ENCODE results near the gene ARF1. TPM values are rescaled to one million over a fixed set of nuclear protein-coding genes. Genes with fewer than 3 reads are reported as not detected.
A peak's percentile ranks its signal among the peaks of the same experiment; 100 is the strongest.

The ARF1 gene
- total RNA-seq, 1 donor = 231 TPM

DNA sequence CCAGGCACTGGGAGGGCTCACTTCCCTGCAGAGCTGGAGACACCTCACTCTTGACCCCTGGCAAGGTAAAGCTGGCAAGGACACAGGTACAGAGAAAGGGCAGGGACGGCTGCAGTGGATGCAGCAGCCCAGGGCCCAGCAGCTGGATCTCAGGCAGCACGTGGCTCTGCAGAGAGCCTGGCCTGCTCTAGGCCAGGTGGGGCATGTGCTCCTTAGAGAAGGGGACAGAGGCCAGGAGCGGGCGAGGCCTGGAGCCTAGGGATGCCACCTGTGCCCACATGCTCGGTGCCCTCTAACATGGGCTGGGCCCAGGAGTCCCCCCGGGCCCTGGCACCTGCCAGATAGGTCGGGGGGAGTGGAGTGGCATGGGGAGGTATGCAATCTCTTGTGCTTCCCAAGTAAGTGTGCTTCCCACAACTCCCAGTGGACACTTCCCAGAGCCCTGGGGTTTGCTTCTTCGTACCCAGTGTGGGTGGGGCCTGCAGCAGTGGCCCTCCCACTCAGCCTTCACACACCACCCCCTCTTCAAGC, 45.7 kb upstream of the ARF1 start:
- Histone ChIP-seq H3K27me3 (ENCODE audit: insufficient read depth, low read length) (peaks cover 28% of the 10 kb centered on the region), H3K36me3 (ENCODE audit: insufficient read depth, low read length) (no peaks in the 10 kb centered on the region), H3K4me1 (ENCODE audit: insufficient read depth, low read length) (no peaks in the 10 kb centered on the region), H3K79me2 (ENCODE audit: insufficient read depth, low read length) (no peaks in the 10 kb centered on the region), H2AFZ (ENCODE audit: low read length) (no peak overlapping the region), H3K4me3 (ENCODE audit: insufficient read depth, low read length) (no peak overlapping the region), H3K27ac (ENCODE audit: low read depth, low read length) (no peak overlapping the region), H3K9me3 (ENCODE audit: low read depth, low read length) (no peaks in the 10 kb centered on the region), H4K20me1 (ENCODE audit: insufficient read depth, low read length) (no peaks in the 10 kb centered on the region), H3K4me2 (ENCODE audit: insufficient read depth, low read length) (no peak overlapping the region)
- peak; percentile 75 for DNase-seq (ENCODE audit: insufficient read length, low spot score, missing footprints)
- TF ChIP-seq, protein P1, sequence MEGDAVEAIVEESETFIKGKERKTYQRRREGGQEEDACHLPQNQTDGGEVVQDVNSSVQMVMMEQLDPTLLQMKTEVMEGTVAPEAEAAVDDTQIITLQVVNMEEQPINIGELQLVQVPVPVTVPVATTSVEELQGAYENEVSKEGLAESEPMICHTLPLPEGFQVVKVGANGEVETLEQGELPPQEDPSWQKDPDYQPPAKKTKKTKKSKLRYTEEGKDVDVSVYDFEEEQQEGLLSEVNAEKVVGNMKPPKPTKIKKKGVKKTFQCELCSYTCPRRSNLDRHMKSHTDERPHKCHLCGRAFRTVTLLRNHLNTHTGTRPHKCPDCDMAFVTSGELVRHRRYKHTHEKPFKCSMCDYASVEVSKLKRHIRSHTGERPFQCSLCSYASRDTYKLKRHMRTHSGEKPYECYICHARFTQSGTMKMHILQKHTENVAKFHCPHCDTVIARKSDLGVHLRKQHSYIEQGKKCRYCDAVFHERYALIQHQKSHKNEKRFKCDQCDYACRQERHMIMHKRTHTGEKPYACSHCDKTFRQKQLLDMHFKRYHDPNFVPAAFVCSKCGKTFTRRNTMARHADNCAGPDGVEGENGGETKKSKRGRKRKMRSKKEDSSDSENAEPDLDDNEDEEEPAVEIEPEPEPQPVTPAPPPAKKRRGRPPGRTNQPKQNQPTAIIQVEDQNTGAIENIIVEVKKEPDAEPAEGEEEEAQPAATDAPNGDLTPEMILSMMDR (IDR thresholded peaks at IDR 0.05; ENCODE audit: extremely low read depth, low read depth, low read length) = no peak

DNA sequence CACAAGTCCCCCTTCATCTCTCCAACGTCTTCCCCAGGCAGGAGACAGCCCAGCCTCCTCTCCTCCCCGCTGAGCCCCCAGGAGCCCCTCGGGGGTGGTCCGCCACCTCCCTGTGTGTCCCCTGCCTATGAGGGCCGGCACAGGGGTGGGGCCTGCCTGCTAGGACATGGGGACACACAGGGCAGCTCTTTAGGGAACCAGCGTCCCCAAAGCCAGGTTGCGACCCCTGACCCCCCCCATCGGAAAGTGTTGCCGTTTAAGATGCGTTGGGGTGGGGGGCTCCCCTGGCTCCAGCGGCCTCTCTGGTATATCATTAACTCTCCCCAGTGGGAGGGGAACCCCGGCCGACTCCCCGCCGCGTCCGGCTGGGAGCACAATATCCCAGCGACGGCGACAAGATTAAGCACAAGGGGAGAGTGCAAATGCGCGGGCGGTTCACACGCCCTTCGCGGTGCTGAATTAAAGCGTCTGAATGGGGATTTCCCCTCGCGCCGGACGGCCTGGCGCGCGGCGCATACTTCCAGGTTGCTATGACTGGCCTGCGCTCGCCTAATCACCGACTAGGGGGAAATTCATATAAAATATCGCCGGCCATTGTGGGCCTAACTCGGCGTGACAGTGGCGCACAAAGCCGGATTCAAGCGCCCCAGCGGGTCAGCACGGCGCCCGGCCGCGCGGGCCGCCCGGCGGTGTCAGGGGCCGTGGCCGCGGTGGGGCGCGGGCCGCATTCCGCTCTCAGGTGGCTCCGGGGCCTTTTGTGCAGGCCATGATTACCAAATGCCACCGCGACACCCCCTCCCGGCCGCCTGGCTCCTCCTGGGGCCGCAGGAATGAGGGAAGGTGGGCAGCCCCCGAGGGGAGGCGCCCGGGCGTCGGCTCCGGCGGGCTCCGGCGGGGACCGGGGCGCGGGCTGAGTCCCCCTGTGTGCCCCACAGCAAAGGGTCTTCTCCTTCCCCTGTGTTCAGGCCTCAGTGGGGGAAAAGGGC, 44.8 kb upstream of the ARF1 start:
- Histone ChIP-seq H3K27me3 (ENCODE audit: insufficient read depth, low read length) (peaks cover 28% of the 10 kb centered on the region), H4K20me1 (ENCODE audit: insufficient read depth, low read length) (no peaks in the 10 kb centered on the region), H3K27ac (ENCODE audit: low read depth, low read length) (no peak overlapping the region), H3K36me3 (ENCODE audit: insufficient read depth, low read length) (no peaks in the 10 kb centered on the region), H2AFZ (ENCODE audit: low read length) (no peak overlapping the region), H3K4me3 (ENCODE audit: insufficient read depth, low read length) (no peak overlapping the region), H3K9me3 (ENCODE audit: low read depth, low read length) (no peaks in the 10 kb centered on the region), H3K4me2 (ENCODE audit: insufficient read depth, low read length) (no peak overlapping the region), H3K79me2 (ENCODE audit: insufficient read depth, low read length) (no peaks in the 10 kb centered on the region), H3K4me1 (ENCODE audit: insufficient read depth, low read length) (no peaks in the 10 kb centered on the region)
- TF ChIP-seq, protein P1 (IDR thresholded peaks at IDR 0.05; ENCODE audit: extremely low read depth, low read depth, low read length) = no peak
- DNase-seq (ENCODE audit: insufficient read length, low spot score, missing footprints) = peak; percentile 91

DNA sequence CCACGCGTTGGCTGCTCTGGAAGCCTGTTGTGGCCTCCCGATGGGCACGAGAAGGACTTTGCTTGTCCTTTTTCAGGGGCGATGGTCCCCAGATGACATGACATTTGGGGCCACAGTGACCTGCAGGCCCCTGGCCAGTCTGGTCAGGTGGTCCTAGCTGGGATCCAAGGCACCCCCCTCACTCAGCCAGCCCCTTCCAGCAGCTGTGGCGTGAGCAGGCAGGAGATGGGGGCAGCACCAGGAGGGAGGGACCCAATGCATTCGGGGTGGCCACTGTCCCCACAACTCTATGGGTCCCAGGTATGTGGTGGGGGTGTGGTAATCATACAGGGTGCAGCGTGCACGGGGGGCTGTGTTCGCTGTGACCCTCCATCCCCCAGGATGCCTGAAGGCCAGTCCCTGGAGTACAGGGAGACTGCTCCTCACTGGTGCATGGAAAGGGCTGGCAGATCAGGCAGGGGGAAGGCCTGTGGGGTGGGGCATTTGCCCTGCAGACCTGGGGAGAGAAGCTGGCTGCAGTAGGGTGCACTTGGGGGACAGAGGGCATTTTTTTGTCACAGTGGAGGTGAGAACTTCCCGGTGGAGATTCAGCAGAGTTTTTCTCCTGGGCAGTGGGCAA, 44.0 kb upstream of the ARF1 start:
- no peaks in the 10 kb centered on the region for H4K20me1 ChIP-seq (ENCODE audit: insufficient read depth, low read length)
- H3K4me2 ChIP-seq (ENCODE audit: insufficient read depth, low read length) = no peak overlapping the region
- H3K9me3 ChIP-seq (ENCODE audit: low read depth, low read length) = no peaks in the 10 kb centered on the region
- no peak overlapping the region for H2AFZ ChIP-seq (ENCODE audit: low read length)
- H3K4me3 ChIP-seq (ENCODE audit: insufficient read depth, low read length) = no peak overlapping the region
- H3K79me2 ChIP-seq (ENCODE audit: insufficient read depth, low read length) = no peaks in the 10 kb centered on the region
- TF ChIP-seq, protein P1 (IDR thresholded peaks at IDR 0.05; ENCODE audit: extremely low read depth, low read depth, low read length) = no peak
- DNase-seq (ENCODE audit: insufficient read length, low spot score, missing footprints) = peak; percentile 82
- peaks cover 28% of the 10 kb centered on the region for H3K27me3 ChIP-seq (ENCODE audit: insufficient read depth, low read length)
- no peaks in the 10 kb centered on the region for H3K4me1 ChIP-seq (ENCODE audit: insufficient read depth, low read length)
- no peak overlapping the region for H3K27ac ChIP-seq (ENCODE audit: low read depth, low read length)
- no peaks in the 10 kb centered on the region for H3K36me3 ChIP-seq (ENCODE audit: insufficient read depth, low read length)
